ENCODE data around the gene ARFGAP1.

ARFGAP1 gene

DNA sequence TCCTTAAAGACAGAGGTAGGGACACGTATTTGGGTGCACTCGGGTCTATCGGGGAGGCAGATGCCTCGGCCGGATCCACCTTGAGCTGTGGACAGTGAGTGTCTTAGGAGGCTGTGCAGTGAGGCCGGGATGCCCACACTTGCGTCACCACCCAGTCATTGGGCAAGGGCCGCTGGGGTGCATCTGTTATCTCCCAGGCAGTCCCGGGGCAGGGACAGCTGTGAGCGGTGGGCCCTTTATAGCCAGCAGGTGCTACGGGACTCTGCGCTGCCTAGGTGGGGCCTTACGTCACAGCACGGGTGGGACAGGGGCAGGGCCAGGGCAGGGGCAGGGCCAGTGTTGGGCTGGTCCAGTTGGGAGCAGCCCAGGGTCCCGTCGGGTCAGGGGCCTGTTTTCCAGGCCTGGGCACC is 19.7 kb downstream of the ARFGAP1 start:
- Histone ChIP-seq H3K4me1 (ENCODE audit: control insufficient read depth in 2 of 2, insufficient read depth in 2 of 2, low read length in 2 of 2) (no peaks in the 10 kb centered on the region), H3K27ac (ENCODE audit: low read depth in 2 of 2, low read length in 2 of 2) (no peak overlapping the region), H3K27me3 (ENCODE audit: control insufficient read depth in 2 of 2, insufficient read depth in 2 of 2, low read length in 2 of 2) (peaks cover 14 to 24% of the 10 kb centered on the region in 2 donors), H3K9me3 (ENCODE audit: control insufficient read depth in 2 of 2, low read length in 2 of 2) (no peaks in the 10 kb centered on the region), H3K9ac (ENCODE audit: low read depth in 1 of 2, low read length in 2 of 2) (no peak overlapping the region), H3K4me3 (ENCODE audit: low read length in 2 of 2) (no peak overlapping the region), H3K36me3 (ENCODE audit: control insufficient read depth in 2 of 2, insufficient read depth in 2 of 2, low read length in 2 of 2) (peaks cover 5 to 13% of the 10 kb centered on the region in 2 donors)

DNA sequence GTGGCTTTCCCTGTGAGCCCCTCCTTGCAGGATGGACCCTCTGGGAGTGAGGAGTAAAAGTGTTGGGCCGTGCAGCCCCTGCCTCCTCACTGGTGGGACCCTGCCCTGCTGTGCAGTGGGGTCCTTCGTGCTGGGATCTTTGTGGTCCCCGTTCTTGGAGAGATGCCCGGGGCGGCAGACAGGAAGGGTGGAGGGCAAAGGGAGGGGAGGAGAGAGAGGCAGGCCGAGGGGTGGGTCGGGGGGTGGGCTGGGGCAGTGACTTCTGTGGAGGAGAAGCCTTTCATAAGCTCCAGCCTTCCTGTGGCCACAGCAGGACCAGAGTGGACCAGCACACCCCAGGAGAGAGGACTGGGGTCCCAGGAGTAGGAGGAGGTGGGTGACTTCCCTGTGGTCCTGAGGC is 20.3 kb downstream of the ARFGAP1 start, which contains the start of gene COL20A1:
Gene COL20A1, plus strand, starts transcription at position 283 of the 400 bp plus-strand sequence. CDS start 1,922 bp downstream, outside the sequence.
- Histone ChIP-seq H3K36me3 (ENCODE audit: control insufficient read depth in 2 of 2, insufficient read depth in 2 of 2, low read length in 2 of 2) (peaks cover 5 to 10% of the 10 kb centered on the region in 2 donors), H3K9me3 (ENCODE audit: control insufficient read depth in 2 of 2, low read length in 2 of 2) (no peaks in the 10 kb centered on the region), H3K4me3 (ENCODE audit: low read length in 2 of 2) (no peak within 1 kb of the TSS), H3K9ac (ENCODE audit: low read depth in 1 of 2, low read length in 2 of 2) (no peak within 1 kb of the TSS), H3K4me1 (ENCODE audit: control insufficient read depth in 2 of 2, insufficient read depth in 2 of 2, low read length in 2 of 2) (no peaks in the 10 kb centered on the region), H3K27ac (ENCODE audit: low read depth in 2 of 2, low read length in 2 of 2) (no peak within 1 kb of the TSS), H3K27me3 (ENCODE audit: control insufficient read depth in 2 of 2, insufficient read depth in 2 of 2, low read length in 2 of 2) (peaks cover 14 to 24% of the 10 kb centered on the region in 2 donors)

DNA sequence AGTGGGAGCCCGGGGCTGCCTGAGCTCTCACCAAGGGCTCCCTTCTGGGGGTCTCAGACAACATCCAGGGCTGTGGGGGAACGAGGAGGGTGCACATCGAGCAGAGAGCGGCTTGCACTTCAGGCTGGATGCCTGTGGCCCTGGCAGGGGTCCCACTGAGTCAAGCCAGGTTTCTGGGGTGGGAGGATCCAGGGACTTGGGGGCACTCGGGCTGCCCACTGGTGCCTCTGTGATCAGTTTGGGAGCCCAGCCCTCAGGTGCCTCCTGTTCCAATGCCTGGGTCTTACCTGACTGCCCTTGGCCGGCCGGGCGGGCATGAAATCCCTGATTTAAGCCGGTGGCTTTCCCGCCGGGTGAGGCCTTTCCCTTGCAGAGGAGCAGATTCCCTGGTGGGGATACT is 20.8 kb downstream of the ARFGAP1 start:
- Histone ChIP-seq H3K27ac (ENCODE audit: low read depth in 2 of 2, low read length in 2 of 2) (no peak overlapping the region), H3K9me3 (ENCODE audit: control insufficient read depth in 2 of 2, low read length in 2 of 2) (no peaks in the 10 kb centered on the region), H3K27me3 (ENCODE audit: control insufficient read depth in 2 of 2, insufficient read depth in 2 of 2, low read length in 2 of 2) (peaks cover 14 to 24% of the 10 kb centered on the region in 2 donors), H3K4me1 (ENCODE audit: control insufficient read depth in 2 of 2, insufficient read depth in 2 of 2, low read length in 2 of 2) (no peaks in the 10 kb centered on the region), H3K9ac (ENCODE audit: low read depth in 1 of 2, low read length in 2 of 2) (no peak overlapping the region), H3K36me3 (ENCODE audit: control insufficient read depth in 2 of 2, insufficient read depth in 2 of 2, low read length in 2 of 2) (peaks cover 4 to 5% of the 10 kb centered on the region in 2 donors), H3K4me3 (ENCODE audit: low read length in 2 of 2) (no peak overlapping the region)

DNA sequence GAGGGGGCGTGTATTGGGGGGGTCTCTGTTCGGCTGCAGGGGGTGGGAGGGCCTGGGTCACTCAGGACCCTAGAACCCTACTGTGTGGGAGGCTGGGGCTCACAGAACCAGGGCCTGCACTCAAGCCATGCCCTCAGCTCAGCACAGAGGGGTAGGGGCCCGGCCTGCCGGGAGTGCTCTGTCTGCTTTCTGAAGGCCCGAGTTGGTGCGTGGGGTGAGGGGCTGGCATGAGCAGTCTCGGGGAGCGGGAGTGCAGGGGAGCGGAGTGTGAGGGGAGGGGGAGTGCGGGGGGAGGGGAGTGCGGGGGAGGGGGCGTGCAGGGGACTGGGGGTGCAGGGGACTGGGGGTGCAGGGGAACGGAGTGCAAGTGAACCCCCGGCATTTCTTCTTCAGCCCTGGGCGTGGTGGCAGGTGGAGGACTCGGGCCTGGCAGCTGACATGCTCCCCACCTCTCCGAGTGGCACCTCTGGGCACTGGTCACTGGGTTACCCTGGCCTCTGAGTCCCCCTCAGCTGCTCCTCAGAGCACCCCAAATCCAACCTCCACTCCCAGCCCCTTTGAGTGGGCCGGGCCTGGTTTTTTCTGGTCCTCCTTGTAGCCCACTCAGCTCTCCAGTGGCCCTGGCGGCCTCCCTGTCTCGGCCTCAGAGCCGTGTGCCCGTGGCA is 21.4 kb downstream of the ARFGAP1 start:
- H3K9ac ChIP-seq (ENCODE audit: low read depth in 1 of 2, low read length in 2 of 2), result no peak overlapping the region
- H3K4me3 ChIP-seq (ENCODE audit: low read length in 2 of 2), result no peak overlapping the region
- peaks cover 14 to 24% of the 10 kb centered on the region in 2 donors for H3K27me3 ChIP-seq (ENCODE audit: control insufficient read depth in 2 of 2, insufficient read depth in 2 of 2, low read length in 2 of 2)
- H3K9me3 ChIP-seq (ENCODE audit: control insufficient read depth in 2 of 2, low read length in 2 of 2), result no peaks in the 10 kb centered on the region
- H3K27ac ChIP-seq (ENCODE audit: low read depth in 2 of 2, low read length in 2 of 2), result no peak overlapping the region
- H3K4me1 ChIP-seq (ENCODE audit: control insufficient read depth in 2 of 2, insufficient read depth in 2 of 2, low read length in 2 of 2), result no peaks in the 10 kb centered on the region
- no peaks in the 10 kb centered on the region for H3K36me3 ChIP-seq (ENCODE audit: control insufficient read depth in 2 of 2, insufficient read depth in 2 of 2, low read length in 2 of 2)

- Histone ChIP-seq H3K4me3 (ENCODE audit: low read length in 2 of 2) (no peak overlapping the region), H3K9ac (ENCODE audit: low read depth in 1 of 2, low read length in 2 of 2) (no peak overlapping the region), H3K27ac (ENCODE audit: low read depth in 2 of 2, low read length in 2 of 2) (no peak overlapping the region), H3K4me1 (ENCODE audit: control insufficient read depth in 2 of 2, insufficient read depth in 2 of 2, low read length in 2 of 2) (no peaks in the 10 kb centered on the region), H3K27me3 (ENCODE audit: control insufficient read depth in 2 of 2, insufficient read depth in 2 of 2, low read length in 2 of 2) (peaks cover 14 to 28% of the 10 kb centered on the region in 2 donors), H3K36me3 (ENCODE audit: control insufficient read depth in 2 of 2, insufficient read depth in 2 of 2, low read length in 2 of 2) (no peaks in the 10 kb centered on the region), H3K9me3 (ENCODE audit: control insufficient read depth in 2 of 2, low read length in 2 of 2) (no peaks in the 10 kb centered on the region)
Measured at GRCh38 chr20:63294536-63294900, 21.9 kb downstream of the ARFGAP1 start.

GRCh38 chr20:63295018-63295417 is 22.4 kb downstream of the ARFGAP1 start:
- H3K27me3 ChIP-seq (ENCODE audit: control insufficient read depth in 2 of 2, insufficient read depth in 2 of 2, low read length in 2 of 2), result peaks cover 14 to 28% of the 10 kb centered on the region in 2 donors
- no peak overlapping the region for H3K9ac ChIP-seq (ENCODE audit: low read depth in 1 of 2, low read length in 2 of 2)
- H3K4me3 ChIP-seq (ENCODE audit: low read length in 2 of 2), result no peak overlapping the region

DNA sequence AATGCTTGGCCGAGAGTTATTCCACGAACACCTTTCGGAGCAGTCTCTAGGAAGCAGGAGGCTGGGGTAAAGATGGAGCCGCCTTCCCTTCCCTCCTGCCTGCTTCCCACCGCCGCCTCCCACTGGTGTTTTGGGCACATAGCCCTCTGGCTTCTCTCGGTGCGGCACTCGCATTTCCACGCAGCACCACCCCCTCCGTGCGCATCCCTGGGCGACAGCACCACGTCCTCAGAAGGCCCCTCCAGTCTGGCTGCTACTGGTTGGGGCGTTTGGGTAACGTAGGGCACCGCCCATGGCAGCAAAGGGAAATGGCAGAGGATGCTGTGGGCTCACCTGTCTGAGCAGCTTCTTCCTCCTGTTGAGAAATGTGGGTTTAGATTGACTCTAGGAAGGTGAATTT is 22.8 kb downstream of the ARFGAP1 start:
- Histone ChIP-seq H3K27me3 (ENCODE audit: control insufficient read depth in 2 of 2, insufficient read depth in 2 of 2, low read length in 2 of 2) (peaks cover 14 to 28% of the 10 kb centered on the region in 2 donors), H3K27ac (ENCODE audit: low read depth in 2 of 2, low read length in 2 of 2) (no peak overlapping the region), H3K9ac (ENCODE audit: low read depth in 1 of 2, low read length in 2 of 2) (no peak overlapping the region), H3K4me3 (ENCODE audit: low read length in 2 of 2) (no peak overlapping the region), H3K9me3 (ENCODE audit: control insufficient read depth in 2 of 2, low read length in 2 of 2) (no peaks in the 10 kb centered on the region), H3K36me3 (ENCODE audit: control insufficient read depth in 2 of 2, insufficient read depth in 2 of 2, low read length in 2 of 2) (no peaks in the 10 kb centered on the region), H3K4me1 (ENCODE audit: control insufficient read depth in 2 of 2, insufficient read depth in 2 of 2, low read length in 2 of 2) (no peaks in the 10 kb centered on the region)

More at GRCh38 chr20:63295018-63295417, 22.4 kb downstream of the ARFGAP1 start:
- H3K27ac ChIP-seq (ENCODE audit: low read depth in 2 of 2, low read length in 2 of 2), result no peak overlapping the region
- no peaks in the 10 kb centered on the region for H3K4me1 ChIP-seq (ENCODE audit: control insufficient read depth in 2 of 2, insufficient read depth in 2 of 2, low read length in 2 of 2)
- no peaks in the 10 kb centered on the region for H3K9me3 ChIP-seq (ENCODE audit: control insufficient read depth in 2 of 2, low read length in 2 of 2)
- H3K36me3 ChIP-seq (ENCODE audit: control insufficient read depth in 2 of 2, insufficient read depth in 2 of 2, low read length in 2 of 2), result no peaks in the 10 kb centered on the region

DNA sequence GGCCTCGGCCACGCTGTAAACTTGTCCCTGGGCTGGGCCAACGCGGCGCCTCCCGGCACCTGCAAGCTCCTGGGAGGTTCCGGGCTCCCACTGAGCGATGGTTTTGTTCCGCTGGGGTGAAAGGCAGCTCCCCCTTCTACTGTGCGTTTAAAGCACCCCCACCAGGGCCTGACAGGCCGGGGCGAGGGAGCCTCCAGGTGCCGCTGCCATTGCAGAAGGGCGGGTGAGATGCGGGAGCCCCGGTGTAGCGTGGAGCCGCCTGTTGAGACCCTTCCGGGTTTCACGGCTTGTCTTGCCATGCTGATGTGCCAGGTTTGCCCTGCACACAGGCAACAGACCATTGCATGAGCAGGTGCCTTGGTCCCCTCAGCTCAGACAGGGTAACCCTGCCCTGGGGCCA is 23.2 kb downstream of the ARFGAP1 start:
- Histone ChIP-seq H3K9ac (ENCODE audit: low read depth in 1 of 2, low read length in 2 of 2) (no peak overlapping the region), H3K27ac (ENCODE audit: low read depth in 2 of 2, low read length in 2 of 2) (no peak overlapping the region), H3K4me1 (ENCODE audit: control insufficient read depth in 2 of 2, insufficient read depth in 2 of 2, low read length in 2 of 2) (no peaks in the 10 kb centered on the region), H3K36me3 (ENCODE audit: control insufficient read depth in 2 of 2, insufficient read depth in 2 of 2, low read length in 2 of 2) (no peaks in the 10 kb centered on the region), H3K4me3 (ENCODE audit: low read length in 2 of 2) (no peak overlapping the region), H3K9me3 (ENCODE audit: control insufficient read depth in 2 of 2, low read length in 2 of 2) (no peaks in the 10 kb centered on the region), H3K27me3 (ENCODE audit: control insufficient read depth in 2 of 2, insufficient read depth in 2 of 2, low read length in 2 of 2) (peaks cover 14 to 28% of the 10 kb centered on the region in 2 donors)

DNA sequence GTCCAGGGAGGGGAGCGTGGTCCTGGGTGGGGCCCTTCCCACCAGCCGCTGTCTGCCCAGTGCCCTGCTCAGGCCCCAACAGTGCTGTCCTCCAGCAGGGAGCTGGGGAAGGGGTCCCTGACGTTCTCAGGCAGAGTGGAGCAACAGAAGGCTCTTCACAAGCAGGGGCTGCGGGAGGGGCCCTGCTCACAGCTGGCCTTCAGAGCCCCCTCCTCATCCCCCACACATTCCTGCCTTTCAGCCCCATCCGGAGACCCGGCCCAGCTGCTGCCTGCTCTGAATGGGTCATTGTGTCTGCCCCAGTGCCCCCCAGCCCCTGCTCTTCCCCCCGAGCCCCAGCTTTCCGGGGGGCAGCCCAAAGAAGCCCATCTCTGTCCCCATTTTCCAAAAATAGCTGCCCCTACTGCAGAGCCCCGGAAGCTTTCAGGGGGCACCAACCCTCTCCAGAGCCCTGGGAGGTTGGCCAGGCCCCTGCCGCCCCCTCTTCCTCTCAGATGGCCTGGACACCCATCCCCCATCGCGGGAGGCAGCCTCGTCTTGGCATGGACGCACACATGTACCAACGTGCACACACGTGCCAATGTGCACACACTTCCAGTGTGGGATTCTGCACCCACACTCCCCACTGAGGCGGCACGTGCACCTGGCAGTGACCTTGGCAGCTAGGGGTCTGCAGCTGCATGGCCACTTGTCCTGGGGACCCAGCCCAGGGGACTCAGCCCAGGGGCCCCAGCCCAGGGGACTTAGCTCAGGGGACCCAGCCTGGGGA is 24.1 kb downstream of the ARFGAP1 start:
- H3K9me3 ChIP-seq (ENCODE audit: control insufficient read depth in 2 of 2, low read length in 2 of 2), result no peaks in the 10 kb centered on the region
- H3K36me3 ChIP-seq (ENCODE audit: control insufficient read depth in 2 of 2, insufficient read depth in 2 of 2, low read length in 2 of 2), result no peaks in the 10 kb centered on the region
- H3K4me3 ChIP-seq (ENCODE audit: low read length in 2 of 2), result no peak overlapping the region
- H3K27ac ChIP-seq (ENCODE audit: low read depth in 2 of 2, low read length in 2 of 2), result no peak overlapping the region
- no peaks in the 10 kb centered on the region for H3K4me1 ChIP-seq (ENCODE audit: control insufficient read depth in 2 of 2, insufficient read depth in 2 of 2, low read length in 2 of 2)
- H3K27me3 ChIP-seq (ENCODE audit: control insufficient read depth in 2 of 2, insufficient read depth in 2 of 2, low read length in 2 of 2), result peaks cover 14 to 27% of the 10 kb centered on the region in 2 donors
- H3K9ac ChIP-seq (ENCODE audit: low read depth in 1 of 2, low read length in 2 of 2), result no peak overlapping the region

- Histone ChIP-seq H3K4me1 (ENCODE audit: control insufficient read depth in 2 of 2, insufficient read depth in 2 of 2, low read length in 2 of 2) (no peaks in the 10 kb centered on the region), H3K36me3 (ENCODE audit: control insufficient read depth in 2 of 2, insufficient read depth in 2 of 2, low read length in 2 of 2) (no peaks in the 10 kb centered on the region), H3K4me3 (ENCODE audit: low read length in 2 of 2) (no peak overlapping the region), H3K27ac (ENCODE audit: low read depth in 2 of 2, low read length in 2 of 2) (no peak overlapping the region), H3K9me3 (ENCODE audit: control insufficient read depth in 2 of 2, low read length in 2 of 2) (no peaks in the 10 kb centered on the region), H3K9ac (ENCODE audit: low read depth in 1 of 2, low read length in 2 of 2) (no peak overlapping the region), H3K27me3 (ENCODE audit: control insufficient read depth in 2 of 2, insufficient read depth in 2 of 2, low read length in 2 of 2) (peaks cover 11 to 22% of the 10 kb centered on the region in 2 donors)
Measured at GRCh38 chr20:63297371-63297781, 24.8 kb downstream of the ARFGAP1 start.

All from mucosa of rectum (tissue), 2 donors.